ENCODE results near the gene AUTS2. TPM values are rescaled to one million over a fixed set of nuclear protein-coding genes. Genes with fewer than 3 reads are reported as not detected.

The AUTS2 gene
- total RNA-seq, 1 donor from 2014 or later = 49.8 TPM

DNA sequence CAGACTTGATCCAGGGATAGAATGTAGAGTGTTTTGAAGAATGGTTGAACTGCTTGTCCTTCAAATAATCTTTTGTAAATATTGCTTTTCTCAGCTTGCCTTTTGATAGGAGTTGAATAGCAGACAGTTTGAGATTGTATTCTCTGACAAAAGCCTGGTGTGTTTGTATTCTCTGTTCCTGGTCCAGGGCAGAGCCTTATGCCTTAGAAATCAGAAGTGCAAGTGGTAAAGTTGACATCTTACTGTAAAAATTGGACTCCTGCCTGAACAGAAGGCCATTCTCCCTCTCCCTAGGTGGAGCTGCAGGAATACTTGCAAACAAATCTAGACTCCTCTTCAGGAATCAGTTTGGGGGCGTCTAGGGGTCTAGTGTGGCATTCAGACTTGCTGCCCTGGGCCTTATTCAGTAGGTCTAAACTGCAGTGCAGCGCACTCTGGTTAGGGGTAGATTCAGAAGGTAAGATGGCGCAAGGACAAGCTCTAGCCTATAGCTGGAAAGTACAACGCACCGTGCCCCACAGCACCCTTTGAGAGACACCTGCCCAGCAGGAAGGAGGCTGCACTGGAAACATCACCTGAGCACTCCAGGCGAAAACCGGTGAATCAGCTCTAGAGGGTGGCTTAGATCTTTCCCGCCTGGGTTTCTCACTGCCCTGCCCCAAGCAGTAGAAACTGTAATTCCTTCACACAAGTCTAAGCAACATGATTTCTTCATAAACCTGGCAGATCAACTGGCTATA is 925.1 kb downstream of the AUTS2 start:
- DNase-seq (ENCODE audit: low spot score) = no peak

DNA sequence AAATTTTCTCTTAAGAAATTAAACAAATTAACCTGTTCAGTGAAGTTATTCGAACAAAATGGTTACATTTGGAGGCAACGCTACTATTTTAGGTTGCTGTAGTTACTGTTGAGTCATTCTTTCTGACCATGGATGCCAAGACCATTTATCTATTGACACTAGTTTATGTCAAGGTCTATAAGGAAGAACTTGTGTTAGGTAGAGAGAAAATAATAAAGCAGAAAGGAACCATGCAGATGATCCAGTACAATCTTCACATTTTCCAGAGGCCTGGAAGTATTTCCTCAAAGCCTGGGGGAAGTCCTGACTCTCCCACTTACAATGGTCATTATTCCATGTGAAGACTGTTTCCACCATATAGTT is 925.7 kb downstream of the AUTS2 start:
- no peak for DNase-seq (ENCODE audit: low spot score)

DNA sequence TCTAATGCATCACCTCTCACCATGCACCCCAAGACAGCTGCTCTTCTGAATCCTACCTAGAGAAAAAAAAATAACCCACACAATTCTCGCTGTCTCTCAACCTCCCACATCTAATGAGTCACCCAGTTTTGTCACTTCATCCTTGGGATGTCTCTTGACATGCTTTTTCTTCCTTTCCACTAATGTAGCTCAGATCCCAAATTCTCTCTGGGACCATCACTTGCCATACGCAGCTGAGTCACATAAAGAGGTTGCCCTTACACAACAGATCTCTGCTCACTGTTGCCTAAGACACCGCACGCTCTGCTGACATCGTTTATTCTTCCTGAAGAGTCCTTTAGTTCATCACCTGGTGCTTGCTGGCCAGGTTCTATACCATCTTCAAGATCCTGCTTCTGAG is 927.7 kb downstream of the AUTS2 start:
- DNase-seq (ENCODE audit: low spot score) = no peak

DNA sequence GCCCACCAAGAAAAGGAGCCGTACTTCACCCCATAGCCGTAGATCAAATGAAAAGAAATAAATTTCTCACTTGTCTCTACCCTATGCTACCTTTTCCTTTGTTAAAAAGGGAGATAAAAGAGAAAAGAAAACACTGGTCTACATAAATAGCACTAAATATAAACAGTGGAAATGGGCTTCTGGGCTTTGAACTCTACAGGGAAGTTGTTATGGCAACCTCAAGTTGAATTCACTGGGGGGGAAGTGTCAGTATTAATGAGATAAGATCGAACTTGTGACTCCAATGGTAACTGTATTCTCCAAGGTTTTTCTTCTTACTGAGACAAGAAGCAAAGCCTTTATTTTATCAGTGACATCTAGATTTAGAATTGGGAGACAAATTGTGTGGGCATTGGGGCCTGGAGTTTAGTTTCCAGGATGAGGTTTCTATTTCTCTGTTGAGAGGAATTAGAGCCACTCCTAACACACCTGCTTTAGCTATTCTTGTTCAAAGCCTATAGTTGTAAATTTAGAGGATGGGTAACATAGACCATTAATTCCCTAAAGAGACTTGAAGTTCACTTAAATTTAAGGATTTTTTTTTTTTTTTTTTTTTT is 929.3 kb downstream of the AUTS2 start:
- no peak for DNase-seq (ENCODE audit: low spot score)

DNA sequence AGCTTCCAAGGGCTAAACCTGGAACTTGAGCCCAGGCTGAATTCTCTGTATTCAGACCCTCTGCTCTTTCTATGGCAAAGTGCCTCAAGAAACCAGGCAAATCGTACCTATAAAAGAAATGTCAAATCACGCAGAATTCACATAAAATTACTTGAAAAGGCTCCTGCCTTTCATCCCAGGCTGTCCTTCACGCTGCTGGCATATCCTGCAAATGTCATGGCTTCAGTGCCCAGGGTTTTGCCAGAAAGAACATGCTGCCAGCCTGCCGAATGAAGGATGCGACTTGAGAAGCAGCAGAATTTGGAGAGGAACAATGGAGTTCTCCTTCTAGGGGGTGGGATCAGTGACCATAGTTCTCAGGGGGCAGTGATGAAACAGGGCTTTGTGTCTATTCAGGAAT is 931.2 kb downstream of the AUTS2 start:
- DNase-seq (ENCODE audit: low spot score) = no peak

DNA sequence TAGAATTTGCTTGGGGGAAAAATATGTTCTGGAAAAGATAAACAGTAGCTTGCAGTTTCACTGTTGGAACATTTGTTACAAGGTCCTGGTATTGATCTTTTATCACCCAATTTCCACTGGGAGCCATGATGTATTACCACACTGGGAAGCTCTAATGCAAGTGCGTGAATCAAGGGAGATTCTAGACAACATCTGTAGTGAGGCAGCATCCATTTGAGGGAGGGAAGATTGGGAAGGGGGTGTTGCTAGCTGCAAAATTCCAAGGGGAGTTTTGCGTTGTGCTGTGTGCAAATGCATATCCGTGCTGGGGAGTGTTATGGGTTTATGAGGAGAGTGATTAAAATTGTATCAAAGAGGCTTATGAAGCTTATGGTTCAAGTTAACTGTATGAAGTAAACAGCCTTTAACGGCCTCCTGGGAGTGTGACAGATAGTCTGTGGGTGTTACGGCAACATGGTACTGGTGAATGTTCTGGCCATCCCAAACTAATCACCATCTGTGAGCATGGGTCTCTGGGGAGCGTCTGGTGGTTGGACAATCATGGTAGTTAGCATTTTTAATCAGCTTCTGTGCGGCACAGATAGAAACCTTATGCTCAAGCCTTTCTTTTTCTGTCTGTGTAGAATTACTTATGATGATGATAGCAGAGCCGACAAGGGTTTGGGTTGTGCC is 931.8 kb downstream of the AUTS2 start:
- DNase-seq (ENCODE audit: low spot score) = peak; percentile 27

DNA sequence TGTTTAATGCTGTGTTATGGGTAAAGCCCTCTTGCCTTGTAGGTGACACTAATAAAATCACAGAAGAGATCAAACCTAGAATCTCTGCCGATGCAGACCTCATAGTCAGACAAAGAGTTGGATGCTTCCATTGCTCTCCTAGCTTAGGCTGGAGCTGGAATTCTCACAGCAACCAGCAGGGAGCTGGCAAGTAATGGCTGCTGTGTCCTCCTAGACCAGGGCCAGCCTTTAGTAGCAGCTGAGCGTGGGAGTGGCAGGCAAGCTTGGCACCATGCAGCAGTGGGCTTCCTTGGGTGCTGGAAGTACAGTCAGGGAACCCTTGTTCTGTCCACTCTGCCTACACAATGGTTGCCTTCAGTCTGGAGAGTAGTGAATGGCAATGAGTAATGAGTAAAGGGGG is 935.3 kb downstream of the AUTS2 start:
- DNase-seq (ENCODE audit: low spot score) = no peak

DNA sequence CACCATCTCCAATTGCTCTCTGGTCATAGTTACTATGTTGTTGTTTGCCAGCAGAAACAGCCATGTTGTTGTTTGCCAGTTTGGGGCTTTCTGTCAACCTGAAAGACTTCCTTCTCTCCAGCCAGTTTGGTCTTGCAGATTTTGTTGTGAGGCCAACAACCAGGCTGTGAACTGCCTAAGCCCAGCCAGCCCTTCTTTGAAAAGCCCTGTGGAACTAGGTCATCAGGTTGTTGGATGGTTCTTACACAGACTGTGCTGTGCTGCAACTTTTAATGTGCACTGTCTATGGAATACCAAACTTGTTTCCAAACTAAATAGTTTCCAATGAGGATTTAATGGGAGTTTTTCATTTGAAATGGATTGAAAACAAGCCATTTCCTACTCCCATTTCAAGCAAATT is 940.9 kb downstream of the AUTS2 start:
- DNase-seq (ENCODE audit: low spot score) = peak; percentile 6

DNA sequence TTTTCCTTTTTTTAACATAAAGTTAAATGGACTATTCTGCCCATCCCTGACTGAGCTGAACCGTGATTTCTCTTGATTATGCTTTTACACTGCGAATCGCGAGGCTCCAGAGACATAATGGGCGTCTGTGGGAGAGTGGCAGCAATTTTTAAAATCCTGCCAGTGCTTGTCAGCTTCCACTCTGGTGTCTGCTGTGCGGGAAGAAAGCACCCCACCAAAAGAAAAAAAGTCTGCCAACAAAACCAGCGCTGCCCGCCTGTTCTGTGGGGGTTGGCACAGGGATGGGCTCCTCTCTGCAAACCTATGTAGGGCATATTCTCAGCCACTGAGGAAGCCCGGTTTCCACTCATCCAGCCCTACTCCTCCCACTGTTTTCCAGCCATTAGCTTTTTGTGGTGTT is 941.3 kb downstream of the AUTS2 start:
- no peak for DNase-seq (ENCODE audit: low spot score)

DNA sequence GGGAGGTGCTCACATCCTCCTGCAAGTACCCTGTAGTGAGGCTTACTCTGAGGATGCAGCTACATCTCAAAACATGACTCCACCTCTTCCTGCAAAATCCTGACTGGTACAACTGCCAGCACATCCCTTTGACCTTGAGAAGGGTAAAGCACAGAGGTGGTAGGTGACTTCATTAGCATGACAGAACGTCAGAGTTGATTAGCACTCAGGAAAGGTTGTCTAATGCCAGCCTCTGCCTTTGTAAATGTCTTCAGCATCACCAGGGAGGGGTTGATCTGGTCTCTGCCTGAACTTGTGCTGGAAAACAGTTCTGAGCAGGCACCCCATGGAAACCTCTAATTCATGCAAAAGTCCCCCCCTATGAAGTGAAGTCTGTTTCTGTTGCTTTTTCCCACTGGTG is 942.4 kb downstream of the AUTS2 start:
- DNase-seq (ENCODE audit: low spot score) = no peak

DNA sequence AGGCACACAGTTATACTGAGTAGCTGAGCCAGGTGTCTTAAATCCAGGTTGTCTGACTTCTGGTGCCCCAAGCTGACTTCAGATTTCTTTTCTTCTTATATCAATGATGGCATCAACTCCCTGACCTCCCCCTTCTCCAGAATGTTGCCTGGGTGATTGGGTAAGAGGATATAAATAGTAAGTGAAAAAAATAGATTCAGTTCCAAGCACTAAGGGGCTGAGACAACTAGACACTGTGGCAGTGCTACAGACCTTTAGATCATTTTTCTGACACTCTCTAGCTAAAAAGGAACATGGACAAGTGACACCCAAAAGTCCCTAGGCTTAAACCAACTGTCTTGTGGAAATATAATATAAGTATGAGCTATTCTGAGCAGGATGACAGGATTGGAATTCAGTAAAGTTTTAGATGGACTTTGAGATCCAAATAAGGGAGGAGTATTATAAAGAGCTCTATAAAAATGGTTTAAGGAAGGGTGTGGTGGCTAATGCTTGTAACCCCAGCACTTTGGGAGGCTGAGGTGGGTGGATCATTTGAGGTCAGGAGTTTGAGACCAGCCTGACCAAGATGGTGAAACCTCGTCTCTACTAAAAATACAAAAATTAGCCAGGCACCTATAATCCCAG is 944.6 kb downstream of the AUTS2 start:
- no peak for DNase-seq (ENCODE audit: low spot score)

DNA sequence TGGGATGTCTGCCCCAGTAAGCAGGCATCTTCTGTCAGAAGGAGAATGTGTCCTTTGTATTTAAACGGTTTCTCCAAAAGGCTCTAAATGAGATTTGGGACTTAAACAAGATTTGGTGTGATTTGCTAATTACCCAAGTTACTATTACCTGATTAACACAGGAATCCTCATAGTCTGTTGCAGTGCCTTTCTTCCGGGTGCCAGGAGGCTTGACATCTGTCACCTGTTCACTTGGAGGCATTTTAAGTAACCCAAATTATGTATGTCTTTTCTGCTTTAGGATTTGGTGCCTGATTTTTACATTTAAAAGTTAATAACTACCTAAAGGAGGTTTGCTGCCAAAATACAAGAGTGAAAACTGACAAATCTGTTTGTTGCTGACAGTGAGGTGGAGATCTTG is 945.7 kb downstream of the AUTS2 start:
- no peak for DNase-seq (ENCODE audit: low spot score)

DNA sequence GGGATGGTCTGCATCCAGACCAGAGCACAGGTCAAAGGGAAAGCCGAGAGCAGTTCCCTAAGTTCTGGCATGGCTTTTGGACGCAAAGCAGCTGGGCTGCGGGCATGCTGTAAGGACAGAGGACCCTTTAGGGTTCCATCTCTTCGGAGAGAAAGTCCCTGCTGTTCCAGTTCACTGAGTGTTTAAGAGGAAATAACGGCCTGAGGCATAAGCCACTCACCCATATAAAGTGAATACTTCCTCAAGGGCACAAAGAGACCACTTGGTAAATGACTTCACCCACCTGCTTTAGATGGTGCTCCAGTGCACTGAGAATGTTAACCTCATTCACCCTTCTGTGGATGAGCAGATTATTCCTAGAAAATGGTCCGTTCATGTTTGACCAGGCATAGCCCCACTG is 946.9 kb downstream of the AUTS2 start:
- no peak for DNase-seq (ENCODE audit: low spot score)

DNA sequence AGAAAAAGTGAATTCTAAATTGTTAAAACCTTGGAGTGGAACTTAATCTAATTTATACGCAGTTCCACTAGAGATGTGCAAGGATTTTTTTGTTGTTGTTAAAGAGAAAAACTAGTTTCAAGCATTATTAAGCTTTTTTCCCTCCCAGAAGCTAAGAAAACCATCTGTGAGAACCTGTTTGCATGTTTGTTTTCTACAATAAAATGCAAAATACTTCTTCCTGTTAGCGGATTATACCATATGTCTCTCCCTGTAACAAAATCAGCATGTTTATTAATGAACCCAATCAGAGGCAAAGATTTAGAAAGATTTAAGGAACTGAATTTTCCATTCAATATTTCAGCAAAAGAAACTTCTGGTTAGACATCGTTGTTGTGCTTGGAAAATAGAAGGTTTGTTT is 953.9 kb downstream of the AUTS2 start:
- DNase-seq (ENCODE audit: low spot score) = no peak

DNA sequence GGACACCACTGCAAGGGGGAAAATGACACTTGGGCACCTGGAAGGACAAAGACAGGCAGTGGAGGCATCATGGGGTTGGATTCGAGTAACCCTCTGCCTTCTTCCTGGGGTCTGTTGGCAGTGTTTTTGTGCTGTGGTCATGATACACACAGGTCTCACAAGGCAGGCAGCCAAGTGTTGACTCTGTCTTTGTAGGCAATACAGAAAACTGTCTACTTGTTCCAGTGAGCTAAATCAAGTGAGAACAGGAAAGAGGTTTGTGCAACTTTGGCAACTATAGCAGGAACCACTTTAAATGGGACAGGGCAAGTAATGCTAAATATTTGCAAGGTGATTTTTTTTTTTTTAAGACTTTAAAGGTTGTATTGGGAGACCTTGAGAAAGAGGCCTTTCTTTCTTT is 955.1 kb downstream of the AUTS2 start:
- no peak for DNase-seq (ENCODE audit: low spot score)

DNA sequence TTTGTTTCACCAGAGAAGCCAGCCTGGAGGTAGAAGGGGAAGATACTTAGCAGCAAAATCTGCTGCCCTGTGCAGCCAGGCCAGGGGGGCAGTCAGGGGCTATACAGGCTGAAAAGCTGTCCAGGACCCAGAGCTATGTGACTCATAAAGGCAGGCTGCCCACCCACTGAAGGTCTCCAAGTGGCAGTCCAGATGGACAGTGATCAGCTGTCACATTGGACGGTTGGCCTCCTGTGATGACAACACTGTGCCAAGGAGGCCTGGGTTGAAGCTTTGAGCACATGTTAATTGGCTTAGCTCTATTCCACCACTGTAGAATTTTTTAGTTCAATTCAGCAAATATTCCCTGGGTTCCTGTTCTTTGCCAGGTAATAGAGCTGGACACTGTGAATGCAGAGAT is 956.4 kb downstream of the AUTS2 start:
- DNase-seq (ENCODE audit: low spot score) = no peak

DNA sequence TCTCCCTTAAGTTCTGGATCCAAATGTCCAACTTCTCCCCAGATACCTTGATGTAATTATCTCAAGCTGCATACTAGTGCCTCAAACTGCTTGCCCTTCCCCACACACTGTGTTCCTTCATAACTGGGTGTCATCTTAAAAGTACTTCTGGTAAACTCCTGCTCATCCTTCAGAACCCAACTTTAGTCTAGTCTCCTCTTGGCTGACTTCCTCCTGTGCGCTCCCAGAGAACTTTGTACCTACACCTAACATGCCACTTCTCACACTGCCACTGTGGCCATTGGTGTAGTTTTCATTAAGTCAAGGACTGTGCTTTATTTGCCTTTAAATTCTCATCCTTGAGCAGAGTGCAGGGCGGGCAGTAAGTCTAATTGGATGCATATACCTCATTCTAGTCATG is 958.5 kb downstream of the AUTS2 start:
- no peak for DNase-seq (ENCODE audit: low spot score)

DNA sequence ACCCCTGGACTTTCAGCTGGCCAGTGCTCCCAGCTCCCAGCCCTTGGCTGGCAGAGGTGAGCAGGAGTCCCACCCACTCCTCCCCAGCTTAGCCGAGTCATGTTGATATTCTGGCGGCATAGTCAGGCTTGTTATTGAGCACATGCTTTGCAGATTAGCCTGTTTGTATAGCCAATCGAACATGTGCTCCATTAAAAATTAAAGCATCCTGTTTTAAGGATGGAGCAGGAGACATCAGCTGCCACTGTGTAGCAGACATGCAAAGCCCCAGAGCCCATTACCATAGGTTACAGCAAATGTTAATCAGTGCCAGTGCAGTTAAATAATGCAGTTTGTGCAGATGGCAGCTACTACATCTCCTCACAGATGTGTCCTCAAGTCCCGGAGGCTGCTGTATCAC is 959.1 kb downstream of the AUTS2 start:
- no peak for DNase-seq (ENCODE audit: low spot score)

DNA sequence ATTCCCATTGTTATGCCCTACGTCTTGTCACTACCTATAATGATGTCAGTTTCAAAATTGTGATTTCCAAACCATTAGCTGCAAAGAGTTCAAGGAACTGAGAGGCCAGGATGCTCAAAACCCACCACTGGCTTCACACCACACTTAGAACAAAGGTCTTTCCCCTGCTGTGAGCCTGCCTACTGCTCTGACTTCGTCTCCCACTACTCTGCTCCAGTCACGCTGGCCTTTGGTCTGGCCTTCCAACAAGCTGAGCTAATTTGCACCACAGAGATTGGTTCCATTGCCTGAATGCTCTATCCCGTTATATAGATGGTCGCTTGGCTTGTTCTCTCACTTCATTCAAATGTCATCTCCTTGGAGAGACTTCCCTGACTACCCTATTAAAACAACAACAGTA is 961.5 kb downstream of the AUTS2 start:
- no peak for DNase-seq (ENCODE audit: low spot score)

DNA sequence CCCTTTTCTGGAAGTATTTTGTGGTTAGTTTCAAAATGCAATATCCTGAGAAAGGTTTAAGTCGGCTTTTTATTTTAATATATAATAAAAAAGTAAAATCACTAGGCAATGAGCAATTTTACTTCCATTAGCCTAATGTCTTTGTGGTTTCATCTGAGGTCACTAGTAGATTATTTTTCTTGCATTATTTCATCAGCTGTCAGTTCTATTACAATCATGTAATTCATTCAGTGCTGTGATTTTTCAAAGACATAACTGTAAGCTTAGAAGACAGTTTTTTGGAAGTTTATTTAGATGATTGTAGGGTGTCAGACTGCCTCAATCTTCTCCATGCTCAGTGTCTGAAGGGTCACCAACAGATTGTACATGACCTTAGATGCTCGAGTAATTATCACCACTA is 965.7 kb downstream of the AUTS2 start:
- no peak for DNase-seq (ENCODE audit: low spot score)

DNA sequence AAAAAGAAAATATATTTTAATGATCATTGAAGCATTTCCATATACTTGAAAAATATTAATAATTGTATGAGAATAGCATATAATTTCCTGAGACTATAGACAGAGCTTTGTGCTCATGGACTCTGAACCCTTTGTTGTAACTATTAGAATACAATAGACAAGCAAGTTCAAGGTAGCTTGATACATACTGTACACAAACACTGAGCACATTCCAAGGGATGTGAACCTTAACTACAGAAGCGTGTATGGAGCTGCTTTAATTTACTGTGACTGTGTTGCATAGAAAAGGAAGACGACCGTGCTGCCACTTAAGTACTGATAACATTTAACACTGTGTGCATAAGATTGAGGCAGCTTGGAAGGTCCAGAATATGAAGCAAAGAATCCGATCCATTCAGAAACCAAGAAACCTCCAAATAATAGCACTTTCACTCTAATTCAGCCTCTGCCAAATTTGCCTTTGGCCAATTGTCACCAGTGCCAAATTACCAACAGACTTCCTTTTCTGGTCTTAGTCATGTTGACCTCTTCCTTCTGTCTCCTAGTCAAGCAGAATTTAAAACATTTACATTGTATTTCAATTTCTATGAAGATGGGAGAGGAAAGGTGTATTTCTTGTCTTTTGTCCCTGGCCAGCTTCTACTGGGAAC is 967.6 kb downstream of the AUTS2 start:
- no peak for DNase-seq (ENCODE audit: low spot score)

DNA sequence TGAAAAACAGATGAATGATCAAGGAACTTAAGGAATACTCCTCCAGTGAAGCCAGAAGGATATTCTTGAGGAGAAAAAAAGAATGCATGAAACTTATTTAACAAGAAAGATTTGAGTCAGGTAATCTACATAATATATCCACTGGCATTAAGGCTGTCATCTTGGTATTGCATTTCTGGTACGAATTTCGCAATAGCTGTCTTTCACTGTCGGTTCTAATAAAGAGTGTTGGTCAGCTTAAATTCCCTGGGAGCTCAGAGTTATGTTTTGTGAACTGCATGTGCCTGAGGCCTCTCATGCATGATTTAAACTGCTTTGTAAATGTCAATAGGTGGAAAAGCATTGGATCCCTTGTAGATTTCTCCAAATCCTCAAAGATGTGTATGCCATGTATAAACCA is 968.4 kb downstream of the AUTS2 start:
- DNase-seq (ENCODE audit: low spot score) = peak; percentile 87

Data from umbilical cord (tissue), 2 donors.